Activated CD4-positive, alpha-beta T cell treated with anti-CD3 and anti-CD28 coated beads for 36 hours (primary cell): ENCODE results near the gene IRX2. TPM values are rescaled to one million over a fixed set of nuclear protein-coding genes. Genes with fewer than 3 reads are reported as not detected.

Experiments
- ATAC-seq: fragments of 200-7000 bp; cut with Tn5 transposase; one replicate; pipeline ENCODE4 v1.10.0; 2021; ENCODE audit warnings: mild to moderate bottlenecking, moderate library complexity
- CTCF ChIA-PET: fragments of 350-600 bp; sonication (Branson Sonifier 250); formaldehyde crosslinking; loops from one replicate; lab custom pipeline; 2021; ENCODE audit warnings: antibody characterized with exemption; lab: Charles Lee
- POLR2A ChIA-PET: fragments of 350-600 bp; sonication (Branson Sonifier 250); formaldehyde crosslinking; loops from one replicate; lab custom pipeline; 2021; ENCODE audit warnings: antibody characterized with exemption, inconsistent platforms; lab: Charles Lee
- DNase-seq: peaks from one replicate; pipeline ENCODE4 v3.0.0-alpha.2; 2020
- H3K27ac Mint-ChIP-seq: one replicate; pipeline ENCODE4 v1.8.0; 2021; ENCODE audit warnings: mixed read lengths
- H3K27me3 Mint-ChIP-seq: one replicate; pipeline ENCODE4 v1.8.0; 2021; ENCODE audit warnings: mixed read lengths
- H3K36me3 Mint-ChIP-seq: one replicate; pipeline ENCODE4 v1.8.0; 2021; ENCODE audit warnings: low read depth, mixed read lengths
- H3K4me1 Mint-ChIP-seq: one replicate; pipeline ENCODE4 v1.8.0; 2021; ENCODE audit warnings: mixed read lengths
- H3K4me3 Mint-ChIP-seq: one replicate; pipeline ENCODE4 v1.8.0; 2021; ENCODE audit warnings: mild to moderate bottlenecking, moderate library complexity, mixed read lengths
- H3K9me3 Mint-ChIP-seq: one replicate; pipeline ENCODE4 v1.8.0; 2021; ENCODE audit warnings: low read depth, mixed read lengths
- intact Hi-C, 2 experiments: fragments of 100-400 bp; cut with DNase I in 1 of 2; cut with micrococcal nuclease in 1 of 2; formaldehyde crosslinking; loops; one replicate each; pipeline versions ENCODE4 v1.14.2 to v1.15.1; 2022 to 2024; cut with DNase I, micrococcal nuclease
- total RNA-seq, 2 experiments: library from RNA; stranded (reverse); gene quantifications; one replicate each; pipeline ENCODE4 v1.2.3, GENCODE V29; 2021

Gene IRX2
- total RNA-seq = not detected

- intact Hi-C loops = loop anchor here (2.0 to 10.0 kb wide), 4 partner anchors 363 to 875 kb away; no protein-coding TSS in a partner anchor
- POLR2A ChIA-PET = no interaction called here
- Mint-ChIP-seq H3K27me3 (peaks cover 52% of the 10 kb centered on the region), H3K27ac (no peak within 1 kb of the TSS), H3K9me3 (no peaks in the 10 kb centered on the region), H3K4me1 (peaks cover 20% of the 10 kb centered on the region), H3K36me3 (peaks cover 4% of the 10 kb centered on the region), H3K4me3 (no peak within 1 kb of the TSS)
- CTCF ChIA-PET = interaction anchor here (0.6 kb wide), 1 partner anchor 24 kb away, joined by 3 read pairs; no protein-coding TSS in a partner anchor
- DNase-seq (no peak), ATAC-seq (no peak)
Observed at GRCh38 chr5:2751592-2752021, at the start of gene IRX2. Gene IRX2, minus strand, starts transcription at chr5:2751677. Its CDS starts 264 bp downstream, at chr5:2751413.

GRCh38 chr5:2800035-2800434 lies 48.6 kb upstream of the IRX2 start:
- H3K4me1 Mint-ChIP-seq = no peaks in the 10 kb centered on the region
- no peaks in the 10 kb centered on the region for H3K36me3 Mint-ChIP-seq
- no peaks in the 10 kb centered on the region for H3K9me3 Mint-ChIP-seq
- H3K4me3 Mint-ChIP-seq = no peak overlapping the region
- no peak for ATAC-seq
- intact Hi-C loops = no loop called here
- ChIA-PET CTCF (no interaction called here), POLR2A (no interaction called here)
- no peak overlapping the region for H3K27ac Mint-ChIP-seq
- no peaks in the 10 kb centered on the region for H3K27me3 Mint-ChIP-seq
- DNase-seq = no peak

- Mint-ChIP-seq H3K27me3 (no peaks in the 10 kb centered on the region), H3K9me3 (peaks cover 6% of the 10 kb centered on the region), H3K4me1 (no peaks in the 10 kb centered on the region), H3K27ac (no peak overlapping the region), H3K4me3 (no peak overlapping the region), H3K36me3 (no peaks in the 10 kb centered on the region)
- no peak for DNase-seq
- ChIA-PET CTCF (no interaction called here), POLR2A (no interaction called here)
- intact Hi-C loops = no loop called here
- no peak for ATAC-seq
Observed at GRCh38 chr5:2797981-2798380, 46.5 kb upstream of the IRX2 start.

- intact Hi-C loops = no loop called here
- no peak for DNase-seq
- ChIA-PET POLR2A (no interaction called here), CTCF (no interaction called here)
- H3K27me3 Mint-ChIP-seq = no peaks in the 10 kb centered on the region
- H3K4me1 Mint-ChIP-seq = no peaks in the 10 kb centered on the region
- H3K36me3 Mint-ChIP-seq = no peaks in the 10 kb centered on the region
- ATAC-seq = no peak
- no peak overlapping the region for H3K4me3 Mint-ChIP-seq
- peaks cover 8% of the 10 kb centered on the region for H3K9me3 Mint-ChIP-seq
- no peak overlapping the region for H3K27ac Mint-ChIP-seq
Observed at GRCh38 chr5:2797160-2797559, 45.7 kb upstream of the IRX2 start.

GRCh38 chr5:2783223-2783622 lies 31.7 kb upstream of the IRX2 start:
- H3K36me3 Mint-ChIP-seq = no peaks in the 10 kb centered on the region
- no peak for DNase-seq
- intact Hi-C loops = no loop called here
- CTCF ChIA-PET = no interaction called here
- H3K4me3 Mint-ChIP-seq = no peak overlapping the region
- H3K27me3 Mint-ChIP-seq = no peaks in the 10 kb centered on the region
- ATAC-seq = no peak
- POLR2A ChIA-PET = no interaction called here
- no peak overlapping the region for H3K27ac Mint-ChIP-seq
- H3K9me3 Mint-ChIP-seq = peaks cover 1% of the 10 kb centered on the region
- H3K4me1 Mint-ChIP-seq = no peaks in the 10 kb centered on the region

GRCh38 chr5:2782658-2783057 lies 31.2 kb upstream of the IRX2 start:
- no peaks in the 10 kb centered on the region for H3K4me1 Mint-ChIP-seq
- H3K27me3 Mint-ChIP-seq = no peaks in the 10 kb centered on the region
- intact Hi-C loops = no loop called here
- H3K36me3 Mint-ChIP-seq = no peaks in the 10 kb centered on the region
- no peak overlapping the region for H3K4me3 Mint-ChIP-seq
- H3K27ac Mint-ChIP-seq = no peak overlapping the region
- POLR2A ChIA-PET = no interaction called here
- DNase-seq (no peak), ATAC-seq (no peak)
- peaks cover 2% of the 10 kb centered on the region for H3K9me3 Mint-ChIP-seq
- CTCF ChIA-PET = no interaction called here

GRCh38 chr5:2780421-2781171 lies 29.1 kb upstream of the IRX2 start:
- intact Hi-C loops = no loop called here
- no peaks in the 10 kb centered on the region for H3K36me3 Mint-ChIP-seq
- ATAC-seq (no peak), DNase-seq (no peak)
- no peak overlapping the region for H3K4me3 Mint-ChIP-seq
- peaks cover 3% of the 10 kb centered on the region for H3K27me3 Mint-ChIP-seq
- POLR2A ChIA-PET = no interaction called here
- CTCF ChIA-PET = no interaction called here
- H3K4me1 Mint-ChIP-seq = no peaks in the 10 kb centered on the region
- H3K9me3 Mint-ChIP-seq = peaks cover 6% of the 10 kb centered on the region
- H3K27ac Mint-ChIP-seq = no peak overlapping the region

- ATAC-seq (no peak), DNase-seq (no peak)
- intact Hi-C loops = no loop called here
- no peak overlapping the region for H3K27ac Mint-ChIP-seq
- peaks cover 6% of the 10 kb centered on the region for H3K9me3 Mint-ChIP-seq
- no peaks in the 10 kb centered on the region for H3K36me3 Mint-ChIP-seq
- CTCF ChIA-PET = no interaction called here
- H3K4me3 Mint-ChIP-seq = no peak overlapping the region
- POLR2A ChIA-PET = no interaction called here
- H3K27me3 Mint-ChIP-seq = peaks cover 3% of the 10 kb centered on the region
- no peaks in the 10 kb centered on the region for H3K4me1 Mint-ChIP-seq
Observed at GRCh38 chr5:2779459-2779858, 28.0 kb upstream of the IRX2 start.

- DNase-seq (no peak), ATAC-seq (no peak)
- ChIA-PET CTCF (no interaction called here), POLR2A (no interaction called here)
- Mint-ChIP-seq H3K36me3 (no peaks in the 10 kb centered on the region), H3K27me3 (peaks cover 7% of the 10 kb centered on the region), H3K9me3 (peaks cover 6% of the 10 kb centered on the region), H3K4me1 (no peaks in the 10 kb centered on the region), H3K4me3 (no peak overlapping the region), H3K27ac (no peak overlapping the region)
- intact Hi-C loops = no loop called here
Observed at GRCh38 chr5:2776337-2777302, 25.1 kb upstream of the IRX2 start.

GRCh38 chr5:2773327-2773726 lies 21.9 kb upstream of the IRX2 start:
- no peak overlapping the region for H3K27ac Mint-ChIP-seq
- DNase-seq (no peak), ATAC-seq (no peak)
- CTCF ChIA-PET = no interaction called here
- H3K4me1 Mint-ChIP-seq = no peaks in the 10 kb centered on the region
- H3K4me3 Mint-ChIP-seq = no peak overlapping the region
- peaks cover 9% of the 10 kb centered on the region for H3K27me3 Mint-ChIP-seq
- H3K36me3 Mint-ChIP-seq = no peaks in the 10 kb centered on the region
- H3K9me3 Mint-ChIP-seq = peaks cover 6% of the 10 kb centered on the region
- POLR2A ChIA-PET = no interaction called here
- intact Hi-C loops = no loop called here

- CTCF ChIA-PET = no interaction called here
- POLR2A ChIA-PET = no interaction called here
- H3K9me3 Mint-ChIP-seq = no peaks in the 10 kb centered on the region
- ATAC-seq (no peak), DNase-seq (no peak)
- H3K4me3 Mint-ChIP-seq = no peak overlapping the region
- H3K27ac Mint-ChIP-seq = no peak overlapping the region
- H3K27me3 Mint-ChIP-seq = peaks cover 6% of the 10 kb centered on the region
- H3K36me3 Mint-ChIP-seq = no peaks in the 10 kb centered on the region
- no peaks in the 10 kb centered on the region for H3K4me1 Mint-ChIP-seq
- intact Hi-C loops = no loop called here
Observed at GRCh38 chr5:2767089-2767488, 15.6 kb upstream of the IRX2 start.

- H3K27ac Mint-ChIP-seq = no peak overlapping the region
- no peak overlapping the region for H3K4me3 Mint-ChIP-seq
- H3K9me3 Mint-ChIP-seq = no peaks in the 10 kb centered on the region
- POLR2A ChIA-PET = no interaction called here
- H3K36me3 Mint-ChIP-seq = no peaks in the 10 kb centered on the region
- CTCF ChIA-PET = no interaction called here
- DNase-seq (no peak), ATAC-seq (no peak)
- H3K27me3 Mint-ChIP-seq = peaks cover 8% of the 10 kb centered on the region
- intact Hi-C loops = no loop called here
- no peaks in the 10 kb centered on the region for H3K4me1 Mint-ChIP-seq
Observed at GRCh38 chr5:2764581-2764980, 13.1 kb upstream of the IRX2 start.
